Lower lobe of right lung (tissue), 2 donors: ENCODE data around the gene PTGDR. TPM values are rescaled to one million over a fixed set of nuclear protein-coding genes. Genes with fewer than 3 reads are reported as not detected.

Experiments
- ATAC-seq, 2 donors: fragments of 200-7000 bp; cut with Tn5 transposase; one replicate each; pipeline ENCODE4 v1.9.1; 2020 to 2022; ENCODE audit warnings: mild to moderate bottlenecking in 2 of 2, moderate library complexity in 2 of 2
- DNase-seq: peaks from one replicate; pipeline ENCODE4 v3.0.0-alpha.2; 2020
- H3K27ac ChIP-seq: fragments of 200-600 bp; one replicate; pipeline ENCODE4 v1.8.0; 2022
- H3K27me3 ChIP-seq: fragments of 200-600 bp; one replicate; pipeline ENCODE4 v1.8.0; 2022; ENCODE audit warnings: low read depth
- H3K36me3 ChIP-seq: fragments of 200-600 bp; one replicate; pipeline ENCODE4 v1.8.0; 2022; ENCODE audit warnings: mild to moderate bottlenecking
- H3K4me1 ChIP-seq: fragments of 200-600 bp; one replicate; pipeline ENCODE4 v1.8.0; 2022
- H3K4me3 ChIP-seq: fragments of 200-600 bp; one replicate; pipeline ENCODE4 v1.8.0; 2022; ENCODE audit warnings: mild to moderate bottlenecking
- H3K9me3 ChIP-seq: fragments of 200-600 bp; one replicate; pipeline ENCODE4 v1.8.0; 2022
- CTCF ChIP-seq: fragments of 200-600 bp; IDR thresholded peaks from one replicate; pipeline ENCODE4 v1.8.0; 2022; ENCODE audit warnings: antibody characterized with exemption, mild to moderate bottlenecking
- intact Hi-C: fragments of 100-400 bp; cut with DNase I; formaldehyde crosslinking; loops from one replicate; pipeline ENCODE4 v1.11.0; 2022
- total RNA-seq: library from RNA; stranded (reverse); fragmentation: NEBNext Ultra II Directional; extraction: Animal tissue kit (Norgen Biotek cat#: 25700); gene quantifications from one replicate; pipeline ENCODE4 v1.2.1, GENCODE V29; 2021
- donor health status: DM: no; HTN: yes; CAD: no; lungs with severe emphysema.

Gene PTGDR
- total RNA-seq, 1 donor from 2014 or later = 2.2 TPM

GRCh38 chr14:52299692-52300278 is 32.3 kb downstream of the PTGDR start:
- Histone ChIP-seq H3K36me3 (no peaks in the 10 kb centered on the region), H3K27ac (no peak overlapping the region), H3K4me1 (no peaks in the 10 kb centered on the region), H3K27me3 (no peaks in the 10 kb centered on the region), H3K9me3 (no peaks in the 10 kb centered on the region), H3K4me3 (no peak overlapping the region)
- ATAC-seq (peak; percentile 68 to 79), DNase-seq (no peak)
- peak; percentile 74 for TF ChIP-seq CTCF
- intact Hi-C loops = loop anchor here (5.0 kb wide), 1 partner anchor 173 kb away; no protein-coding TSS in a partner anchor

- intact Hi-C loops = loop anchor here (5.0 kb wide), 1 partner anchor 169 kb away; no protein-coding TSS in a partner anchor
- Histone ChIP-seq H3K36me3 (no peaks in the 10 kb centered on the region), H3K4me3 (no peak overlapping the region), H3K9me3 (no peaks in the 10 kb centered on the region), H3K27ac (no peak overlapping the region), H3K27me3 (no peaks in the 10 kb centered on the region), H3K4me1 (no peaks in the 10 kb centered on the region)
- ATAC-seq (peak in 1 of 2 donors; percentile 31), DNase-seq (no peak)
- no peak for TF ChIP-seq CTCF
Observed at GRCh38 chr14:52303236-52303635, 35.7 kb downstream of the PTGDR start.

- no peak for TF ChIP-seq CTCF
- intact Hi-C loops = loop anchor here (5.0 kb wide), 1 partner anchor 168 kb away; no protein-coding TSS in a partner anchor
- ATAC-seq = no peak
Observed at GRCh38 chr14:52304248-52304904, 36.9 kb downstream of the PTGDR start.

GRCh38 chr14:52305014-52305413 is 37.5 kb downstream of the PTGDR start:
- intact Hi-C loops = no loop called here
- Histone ChIP-seq H3K4me3 (no peak overlapping the region), H3K9me3 (no peaks in the 10 kb centered on the region), H3K27ac (no peak overlapping the region), H3K36me3 (no peaks in the 10 kb centered on the region), H3K4me1 (no peaks in the 10 kb centered on the region), H3K27me3 (no peaks in the 10 kb centered on the region)
- TF ChIP-seq CTCF = no peak
- DNase-seq (no peak), ATAC-seq (no peak)

More at GRCh38 chr14:52304248-52304904, 36.9 kb downstream of the PTGDR start:
- Histone ChIP-seq H3K27me3 (no peaks in the 10 kb centered on the region), H3K4me3 (no peak overlapping the region), H3K36me3 (no peaks in the 10 kb centered on the region), H3K27ac (no peak overlapping the region), H3K9me3 (no peaks in the 10 kb centered on the region), H3K4me1 (no peaks in the 10 kb centered on the region)
- DNase-seq = no peak

- Histone ChIP-seq H3K27ac (no peak overlapping the region), H3K36me3 (no peaks in the 10 kb centered on the region), H3K27me3 (no peaks in the 10 kb centered on the region), H3K9me3 (no peaks in the 10 kb centered on the region), H3K4me3 (no peak overlapping the region), H3K4me1 (peaks cover 12% of the 10 kb centered on the region)
- ATAC-seq (no peak), DNase-seq (no peak)
- TF ChIP-seq CTCF = no peak
- intact Hi-C loops = no loop called here
Observed at GRCh38 chr14:52307376-52307775, 39.9 kb downstream of the PTGDR start.
